GM12873 (cell line): Measurements from ENCODE around the gene ACP6.

Source experiments
- TF ChIP-seq, protein P1 (sequence below): IDR thresholded peaks from 2 replicates; pipeline ENCODE4 v1.5.1; 2012; ENCODE audit warnings: low read depth, mild to moderate bottlenecking, moderate library complexity, low read length, control low read depth; ENCODE audit not compliant: insufficient read depth; ENCODE audit errors: missing control alignments

Gene ACP6

GRCh38 chr1:147641695-147642592 lies 28.4 kb downstream of the ACP6 start:
- TF ChIP-seq, protein P1, sequence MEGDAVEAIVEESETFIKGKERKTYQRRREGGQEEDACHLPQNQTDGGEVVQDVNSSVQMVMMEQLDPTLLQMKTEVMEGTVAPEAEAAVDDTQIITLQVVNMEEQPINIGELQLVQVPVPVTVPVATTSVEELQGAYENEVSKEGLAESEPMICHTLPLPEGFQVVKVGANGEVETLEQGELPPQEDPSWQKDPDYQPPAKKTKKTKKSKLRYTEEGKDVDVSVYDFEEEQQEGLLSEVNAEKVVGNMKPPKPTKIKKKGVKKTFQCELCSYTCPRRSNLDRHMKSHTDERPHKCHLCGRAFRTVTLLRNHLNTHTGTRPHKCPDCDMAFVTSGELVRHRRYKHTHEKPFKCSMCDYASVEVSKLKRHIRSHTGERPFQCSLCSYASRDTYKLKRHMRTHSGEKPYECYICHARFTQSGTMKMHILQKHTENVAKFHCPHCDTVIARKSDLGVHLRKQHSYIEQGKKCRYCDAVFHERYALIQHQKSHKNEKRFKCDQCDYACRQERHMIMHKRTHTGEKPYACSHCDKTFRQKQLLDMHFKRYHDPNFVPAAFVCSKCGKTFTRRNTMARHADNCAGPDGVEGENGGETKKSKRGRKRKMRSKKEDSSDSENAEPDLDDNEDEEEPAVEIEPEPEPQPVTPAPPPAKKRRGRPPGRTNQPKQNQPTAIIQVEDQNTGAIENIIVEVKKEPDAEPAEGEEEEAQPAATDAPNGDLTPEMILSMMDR: peak; percentile 85

GRCh38 chr1:147641291-147641690 lies 29.0 kb downstream of the ACP6 start:
- TF ChIP-seq, protein P1: no peak

- TF ChIP-seq, protein P1: peak; percentile 95
Observed at GRCh38 chr1:147640553-147641165, 29.7 kb downstream of the ACP6 start.

DNA sequence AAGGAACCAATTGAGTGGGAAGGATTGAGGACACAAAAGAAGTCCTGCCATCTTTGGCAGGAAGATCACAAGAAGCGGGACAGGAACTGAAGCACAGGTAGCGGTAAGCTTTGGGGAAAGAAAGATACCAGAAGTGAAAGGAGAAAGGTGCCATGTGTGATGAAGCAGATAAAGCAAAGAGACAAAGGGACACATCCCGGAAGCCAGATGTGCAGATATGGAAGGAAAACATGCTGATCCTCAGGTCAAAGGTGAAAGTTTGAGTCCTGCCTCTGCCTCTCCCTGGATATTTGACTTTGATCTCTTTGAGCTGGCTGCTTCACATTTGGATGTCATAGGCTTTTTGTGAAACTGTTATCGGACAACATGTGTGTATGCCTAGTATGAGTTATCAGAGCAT lies 34.0 kb downstream of the ACP6 start:
- TF ChIP-seq, protein P1: no peak

GRCh38 chr1:147635342-147635741 lies 35.0 kb downstream of the ACP6 start:
- TF ChIP-seq, protein P1: no peak

- TF ChIP-seq, protein P1: no peak
Observed at GRCh38 chr1:147634645-147635044, 35.7 kb downstream of the ACP6 start.

DNA sequence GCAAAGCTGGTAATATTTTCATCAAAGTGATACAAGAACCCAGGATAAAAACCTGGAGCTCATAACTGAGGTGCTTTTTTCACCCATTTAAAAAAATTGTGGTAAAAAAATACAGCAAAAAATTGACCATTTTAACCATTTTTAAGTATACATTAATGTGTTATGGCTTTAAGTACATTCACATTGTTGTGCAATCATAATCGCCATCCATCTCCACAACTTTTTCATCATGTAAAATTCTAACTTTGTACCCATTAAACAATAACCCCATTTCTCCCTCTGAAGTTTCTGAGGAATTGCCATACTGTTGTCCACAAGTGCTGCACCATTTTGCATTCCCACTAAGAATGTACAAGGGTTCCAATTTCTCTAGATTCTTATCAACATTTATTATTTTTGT lies 36.6 kb downstream of the ACP6 start:
- TF ChIP-seq, protein P1: no peak
